HG03103 (cell line): Measurements from ENCODE around the gene FAM168B.
"Not testable (repeated sequence)": the region's sequence is repeated elsewhere in the genome, so short reads cannot be mapped to it uniquely, and the experiment has no call there.

Experiments
- ATAC-seq: cut with Tn5 transposase; IDR thresholded peaks from one replicate; pipeline ENCODE4 v1.9.1; 2021; ENCODE audit warnings: low read depth; ENCODE audit not compliant: unreplicated experiment

FAM168B gene, protein sequence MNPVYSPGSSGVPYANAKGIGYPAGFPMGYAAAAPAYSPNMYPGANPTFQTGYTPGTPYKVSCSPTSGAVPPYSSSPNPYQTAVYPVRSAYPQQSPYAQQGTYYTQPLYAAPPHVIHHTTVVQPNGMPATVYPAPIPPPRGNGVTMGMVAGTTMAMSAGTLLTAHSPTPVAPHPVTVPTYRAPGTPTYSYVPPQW

DNA sequence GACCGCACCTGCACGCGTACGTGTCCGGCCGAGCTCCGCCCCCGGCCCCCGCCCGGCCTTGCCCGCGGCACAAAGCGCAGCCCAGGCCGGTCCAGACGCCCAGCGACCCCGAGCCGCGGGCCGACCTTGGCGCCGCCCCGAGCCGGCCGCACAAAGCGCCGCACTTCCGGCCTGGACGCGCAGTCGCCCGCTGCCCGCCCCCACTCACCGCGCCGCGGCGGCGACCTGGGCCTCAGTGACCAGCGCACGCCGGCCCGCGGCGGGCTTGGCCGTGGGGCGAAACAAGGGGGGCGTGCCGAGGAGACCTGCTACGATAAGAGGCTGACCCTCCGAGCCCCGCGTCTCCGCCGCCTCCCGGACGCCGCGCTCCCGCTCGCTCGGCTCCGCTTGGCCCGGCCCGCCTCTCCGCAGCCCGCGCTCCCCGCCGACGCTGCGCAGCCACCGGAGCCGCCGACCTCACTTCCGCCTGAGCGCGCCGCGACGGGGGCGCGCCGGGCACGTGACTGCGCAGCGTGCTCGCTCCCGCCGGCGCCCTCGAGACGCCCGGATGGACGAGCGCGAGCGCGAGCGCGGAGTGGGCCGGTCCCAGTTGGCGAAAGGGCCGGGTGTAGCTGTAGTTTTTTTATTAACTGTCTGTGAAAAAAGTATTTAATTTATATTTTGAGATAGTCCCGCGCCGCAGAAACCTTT, at the start of gene FAM168B:
Gene FAM168B, minus strand, starts transcription at position 455 of the 690 bp plus-strand sequence. CDS start 10,814 bp downstream, outside the sequence.
- ATAC-seq = peak; percentile 78

DNA sequence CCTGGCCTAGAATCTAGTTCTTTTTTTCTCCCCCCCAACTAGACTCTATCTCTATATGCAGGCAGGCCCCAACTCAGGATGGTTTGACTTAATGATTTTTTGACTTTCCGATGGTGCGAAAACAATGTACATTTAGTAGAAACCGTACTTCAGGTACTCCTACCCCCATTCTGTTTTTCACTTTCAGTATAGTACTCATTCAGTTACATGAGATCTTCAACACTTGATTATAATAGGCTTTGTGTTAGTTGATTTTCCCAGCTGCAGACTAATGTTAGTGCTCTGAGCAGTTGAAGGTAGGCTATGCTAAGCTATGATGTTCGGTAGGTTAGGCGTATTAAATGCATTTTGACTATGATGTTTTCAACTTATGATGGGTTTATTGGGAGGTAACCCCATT, 49.6 kb upstream of the FAM168B start:
- ATAC-seq = no peak

DNA sequence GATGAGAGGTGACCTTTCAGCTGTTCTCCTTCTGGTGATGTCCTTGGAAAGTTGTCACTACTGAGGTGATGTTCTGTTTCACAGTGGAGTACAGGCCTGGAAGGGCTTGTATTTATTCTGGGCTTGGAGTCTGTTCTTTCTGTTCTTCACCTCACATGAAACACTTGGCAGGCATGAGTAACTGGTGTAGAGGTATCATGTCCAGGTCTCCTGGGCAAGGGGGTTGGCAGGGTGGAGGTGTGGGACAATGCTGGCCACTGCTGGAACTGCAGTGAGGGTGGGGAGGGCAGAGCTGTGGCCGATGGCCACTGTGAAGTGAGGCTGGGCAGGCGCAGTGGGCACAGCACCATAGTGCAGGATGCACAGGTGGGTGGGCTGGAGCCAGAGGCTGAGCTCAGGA, 47.3 kb upstream of the FAM168B start:
- ATAC-seq = no peak

DNA sequence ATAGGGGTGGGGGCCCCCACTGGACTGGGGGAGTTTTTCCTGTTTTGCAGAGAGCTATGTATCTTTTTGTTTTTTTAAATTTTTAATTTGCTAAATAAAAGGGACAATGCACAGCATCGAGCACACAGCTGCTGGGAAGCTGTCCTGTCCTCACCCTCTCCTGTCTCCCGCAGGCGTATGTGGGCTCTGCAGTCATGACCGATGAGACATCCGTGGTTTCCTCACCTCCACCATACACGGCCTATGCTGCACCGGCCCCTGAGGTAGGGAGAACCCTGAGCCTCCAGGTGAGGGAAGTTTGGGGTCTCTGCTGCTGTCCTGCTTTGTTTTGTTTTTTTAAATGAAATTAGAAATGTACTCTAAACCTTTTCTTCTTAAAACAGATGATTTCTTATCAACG, 39.5 kb upstream of the FAM168B start:
- ATAC-seq = no peak

DNA sequence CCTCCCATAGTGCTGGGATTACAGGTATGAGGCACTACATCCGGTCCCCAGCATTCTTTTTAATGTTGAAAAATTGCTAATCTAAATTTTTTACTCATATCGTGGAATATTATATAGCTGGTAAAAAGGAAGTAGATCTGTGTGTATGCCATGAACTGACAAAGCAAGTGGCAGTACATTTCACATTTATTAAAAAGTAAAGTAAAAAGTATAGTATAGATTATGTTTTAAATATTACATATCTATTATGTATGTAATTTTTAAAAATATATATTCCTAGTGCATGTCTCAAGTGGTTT, 37.0 kb upstream of the FAM168B start:
- no peak for ATAC-seq

DNA sequence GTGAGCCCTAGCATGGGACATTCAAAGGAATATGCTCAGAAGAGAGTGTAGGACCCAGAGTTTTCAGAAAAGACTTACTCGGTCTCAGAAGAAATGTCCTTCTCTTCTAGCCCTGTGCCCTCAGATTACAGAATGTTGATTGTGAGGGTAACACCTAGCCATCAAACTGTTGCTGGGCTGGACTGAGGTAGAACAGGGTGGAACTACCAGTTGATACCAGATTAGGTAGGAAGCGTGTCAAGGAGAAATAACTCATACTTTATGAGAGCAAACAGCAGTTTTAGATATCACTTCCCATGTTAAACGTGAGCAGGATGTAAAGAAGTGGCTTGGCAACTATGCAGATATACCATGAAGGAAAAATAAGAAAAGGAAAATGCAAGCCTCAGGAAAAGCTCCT, 34.7 kb upstream of the FAM168B start:
- no peak for ATAC-seq

DNA sequence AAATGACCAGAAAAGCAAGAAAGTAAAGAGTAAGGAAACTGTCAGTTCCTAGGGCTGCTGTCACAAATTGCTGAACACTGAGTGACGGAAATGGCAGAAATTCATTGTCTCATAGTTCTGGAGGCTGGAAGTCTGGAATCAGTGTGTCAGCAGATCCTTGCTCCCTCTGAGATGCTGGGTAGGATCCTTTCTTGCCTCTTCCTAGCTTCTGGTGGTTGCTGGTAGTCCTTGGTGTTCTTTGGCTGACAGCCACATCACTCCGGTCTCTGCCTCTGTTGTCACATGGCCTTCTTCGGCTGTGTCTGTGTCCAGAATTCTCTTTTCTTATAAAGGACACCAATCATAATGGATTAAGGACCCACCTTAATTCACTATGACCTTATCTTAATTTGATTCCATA, 33.8 kb upstream of the FAM168B start:
- no peak for ATAC-seq

DNA sequence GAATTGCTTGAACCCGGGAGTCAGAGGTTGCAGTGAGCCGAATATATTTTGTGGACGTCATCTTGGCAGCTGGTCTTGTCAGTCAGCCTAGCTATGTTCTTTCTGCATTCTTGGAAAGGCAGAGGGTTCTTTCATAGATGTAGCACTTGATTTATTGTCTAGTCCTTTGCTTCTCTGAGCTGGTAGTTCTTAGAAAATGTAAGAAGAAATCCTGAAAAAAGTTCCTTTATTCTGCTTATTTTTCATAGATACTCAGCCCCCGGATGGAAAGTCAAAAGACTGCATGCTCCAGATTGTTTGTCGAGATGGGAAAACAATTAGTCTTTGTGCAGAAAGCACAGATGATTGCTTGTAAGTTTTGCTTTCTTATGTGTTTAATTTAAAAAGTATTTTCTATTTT, 33.2 kb upstream of the FAM168B start:
- ATAC-seq = no peak

DNA sequence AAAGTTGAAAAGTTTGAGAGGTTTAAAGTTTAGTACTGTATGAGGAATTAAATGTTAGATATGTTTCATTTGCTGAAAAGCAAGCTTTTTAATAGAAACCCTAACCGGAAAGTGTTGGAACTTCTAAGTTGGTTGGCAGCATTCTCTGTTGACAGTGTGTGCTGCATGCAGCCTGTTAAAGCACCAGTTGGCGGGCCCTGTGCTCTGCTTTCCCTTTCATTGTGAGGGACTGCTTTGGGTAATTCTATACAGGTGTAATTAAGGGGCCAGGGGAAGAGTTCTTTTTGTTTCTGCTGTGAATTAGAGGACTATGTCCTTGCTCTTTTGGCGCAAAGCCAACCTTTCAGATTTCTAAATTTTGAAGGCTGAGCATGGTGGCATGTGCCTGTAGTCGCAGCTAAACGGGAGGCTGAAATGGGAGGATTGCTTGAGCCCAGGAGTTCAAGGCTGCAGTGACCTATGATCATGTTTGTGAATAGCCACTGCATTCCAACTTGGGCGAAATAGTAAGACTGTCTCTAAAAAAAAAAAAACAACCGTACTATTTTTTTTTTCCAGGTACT, 32.0 kb upstream of the FAM168B start:
- ATAC-seq = no peak

DNA sequence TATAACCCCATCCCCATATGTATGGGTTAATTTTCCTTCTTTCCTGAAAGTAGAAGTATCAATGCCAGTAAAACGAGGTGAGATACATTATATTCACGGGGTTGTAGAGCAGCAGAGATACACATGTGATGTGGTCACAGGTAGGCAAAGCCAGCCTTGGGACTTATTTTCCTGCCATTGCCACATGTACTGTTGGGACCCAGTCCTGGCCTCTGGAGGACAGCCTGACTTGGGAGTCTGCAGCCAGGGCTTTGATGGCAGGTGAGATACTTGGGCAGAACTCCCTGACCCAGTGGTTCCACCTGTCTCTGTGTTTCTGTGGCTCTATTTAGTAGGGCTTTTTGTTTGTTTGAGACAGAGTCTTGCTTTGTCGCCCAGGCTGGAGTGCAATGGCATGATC, 29.9 kb upstream of the FAM168B start:
- ATAC-seq = no peak

DNA sequence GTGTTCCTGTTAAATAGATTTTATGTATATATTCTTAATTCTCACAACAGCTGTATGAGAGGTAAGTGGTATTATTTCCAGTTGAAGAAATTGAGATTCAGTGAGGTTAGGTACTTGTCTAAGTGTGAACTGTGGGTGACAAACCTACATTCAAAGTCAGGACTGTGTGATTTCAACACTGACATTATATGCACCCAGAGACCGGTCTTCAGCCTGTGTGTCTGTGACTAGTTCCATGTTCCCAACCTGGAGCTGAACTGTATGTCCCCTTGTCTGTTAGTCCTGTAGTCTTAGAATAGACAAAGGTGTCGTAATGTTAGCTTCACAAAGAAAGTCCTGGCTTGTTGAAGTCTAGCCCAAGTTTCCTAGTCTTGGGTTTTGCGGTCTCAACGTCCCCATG, 29.2 kb upstream of the FAM168B start:
- ATAC-seq = no peak

DNA sequence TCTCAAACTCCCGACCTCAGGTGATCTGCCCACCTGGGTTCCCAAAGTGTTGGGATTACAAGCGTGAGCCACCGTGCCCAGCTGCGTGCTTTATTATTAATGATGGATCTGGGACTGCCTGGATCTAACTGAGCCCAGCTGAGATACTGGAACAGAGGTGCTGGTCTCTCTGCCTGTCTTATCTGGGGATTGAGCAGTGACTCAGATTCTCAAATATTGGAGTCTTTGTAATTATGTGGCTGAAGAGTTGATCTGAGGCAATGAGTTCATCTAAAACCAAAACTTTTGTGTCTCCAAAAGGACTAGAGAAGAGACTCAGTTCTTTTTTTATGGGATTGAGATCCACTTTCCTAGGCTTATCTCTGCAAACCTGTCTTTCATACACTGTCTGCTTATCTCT, 28.2 kb upstream of the FAM168B start:
- no peak for ATAC-seq

DNA sequence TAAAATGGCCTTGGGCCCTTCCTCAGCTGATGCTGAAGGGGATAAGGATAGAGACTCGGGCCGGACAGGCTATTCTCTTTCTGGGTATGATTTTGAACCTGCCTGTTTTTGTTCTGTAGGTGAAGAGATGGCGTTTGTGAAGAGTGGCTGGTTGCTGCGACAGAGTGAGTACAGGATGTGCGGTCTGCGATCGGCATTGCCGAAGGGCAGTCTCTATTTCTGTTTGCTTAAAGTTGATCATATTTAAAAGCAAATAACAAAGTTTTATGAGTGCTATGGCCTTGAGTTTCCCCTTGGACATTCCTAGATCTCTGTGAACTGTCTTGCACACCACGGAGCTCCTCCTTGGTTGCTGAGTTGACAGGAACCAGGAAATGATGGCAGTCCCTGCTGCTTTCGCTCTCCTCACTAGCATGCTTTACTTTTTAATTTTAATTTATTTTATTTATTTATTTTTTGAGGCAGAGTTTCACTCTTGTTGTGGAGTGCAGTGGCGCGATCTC, 27.6 kb upstream of the FAM168B start:
- no peak for ATAC-seq

DNA sequence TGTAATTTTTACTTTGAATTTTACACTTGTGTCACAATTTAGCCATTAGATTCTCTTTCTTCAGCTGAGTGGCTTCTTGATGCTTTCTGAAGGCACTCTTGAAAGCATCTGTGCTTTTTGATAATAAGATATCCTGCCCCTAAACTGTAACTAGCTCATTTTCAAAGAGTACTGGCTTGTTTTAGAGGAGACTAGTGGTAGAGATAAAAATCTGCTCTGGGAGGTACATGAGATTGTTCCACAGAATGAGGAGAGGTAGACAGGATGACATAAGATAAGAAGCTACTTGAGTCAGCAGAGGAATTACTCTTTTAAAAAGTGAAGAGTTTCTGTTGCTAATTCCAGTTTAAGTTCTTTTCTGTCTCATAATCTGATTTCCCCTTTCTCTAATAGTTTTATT, 22.5 kb upstream of the FAM168B start:
- no peak for ATAC-seq

DNA sequence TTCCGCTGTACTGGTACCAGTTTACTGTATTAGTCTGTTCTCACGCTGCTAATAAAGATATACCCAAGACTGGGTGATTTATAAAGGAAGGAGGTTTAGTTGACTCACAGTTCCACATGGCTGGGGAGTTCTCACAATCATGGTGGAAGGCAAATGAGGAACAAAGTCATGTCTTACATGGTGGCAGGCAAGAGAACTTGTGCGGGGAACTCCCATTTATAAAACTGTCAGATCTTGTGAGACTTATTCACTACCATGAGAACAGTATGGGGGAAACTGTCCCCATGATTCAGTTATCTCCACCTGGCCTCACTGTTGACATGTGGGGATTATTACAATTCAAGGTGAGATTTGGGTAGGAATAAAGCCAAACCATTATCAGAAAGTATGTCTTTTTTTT, 21.7 kb upstream of the FAM168B start:
- not testable (repeated sequence) for ATAC-seq

DNA sequence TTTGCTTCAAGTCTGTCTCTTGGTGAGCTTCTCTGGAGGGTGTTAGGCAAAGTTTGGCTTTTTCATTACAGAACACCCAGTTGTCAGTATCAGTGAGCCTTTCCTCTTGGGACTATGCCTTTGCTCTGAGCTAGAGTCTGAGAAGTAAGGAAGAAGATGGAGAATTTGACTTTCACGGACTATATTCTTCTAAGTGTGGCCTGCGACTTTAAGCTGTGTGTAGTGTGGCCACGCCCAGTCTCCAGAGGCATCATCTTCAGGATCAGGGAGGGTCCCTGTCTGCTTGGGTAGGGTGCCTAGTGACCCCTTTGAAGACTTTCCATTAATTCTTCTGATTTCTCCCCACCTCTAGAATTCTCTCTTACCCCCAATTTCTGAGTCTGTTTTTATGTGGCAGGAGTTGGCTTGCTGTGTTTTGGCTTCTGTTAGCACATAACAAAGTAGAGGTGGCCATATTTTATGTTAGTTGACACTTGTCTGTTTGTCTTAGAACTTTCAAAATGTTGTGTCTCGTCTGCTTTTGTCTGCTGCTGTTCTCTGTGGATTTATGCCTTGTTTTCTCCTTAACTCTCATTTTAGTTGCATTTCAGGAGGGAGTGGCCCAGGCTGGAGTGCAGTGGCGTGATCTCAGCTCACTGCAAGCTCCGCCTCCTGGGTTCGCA, 20.4 kb upstream of the FAM168B start:
- no peak for ATAC-seq

DNA sequence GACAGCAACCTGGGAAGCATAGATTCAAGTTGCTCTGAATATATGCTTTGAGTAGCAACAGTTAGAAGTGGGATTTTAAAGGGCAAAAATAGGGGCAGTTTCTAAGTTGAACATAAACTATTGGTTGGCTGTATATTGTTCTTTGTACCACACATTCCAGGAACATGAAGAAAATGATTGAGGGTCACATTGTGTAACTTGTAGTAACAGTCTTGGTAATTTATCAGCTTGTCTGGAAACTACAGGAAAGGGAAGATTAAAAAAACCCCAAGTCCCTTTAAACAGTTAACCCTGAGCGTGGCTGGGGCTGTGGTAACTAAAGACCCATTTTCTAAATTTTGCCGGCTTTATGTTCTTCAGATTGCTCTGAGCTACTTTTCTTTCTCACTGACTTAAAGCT, 19.3 kb upstream of the FAM168B start:
- ATAC-seq = no peak

DNA sequence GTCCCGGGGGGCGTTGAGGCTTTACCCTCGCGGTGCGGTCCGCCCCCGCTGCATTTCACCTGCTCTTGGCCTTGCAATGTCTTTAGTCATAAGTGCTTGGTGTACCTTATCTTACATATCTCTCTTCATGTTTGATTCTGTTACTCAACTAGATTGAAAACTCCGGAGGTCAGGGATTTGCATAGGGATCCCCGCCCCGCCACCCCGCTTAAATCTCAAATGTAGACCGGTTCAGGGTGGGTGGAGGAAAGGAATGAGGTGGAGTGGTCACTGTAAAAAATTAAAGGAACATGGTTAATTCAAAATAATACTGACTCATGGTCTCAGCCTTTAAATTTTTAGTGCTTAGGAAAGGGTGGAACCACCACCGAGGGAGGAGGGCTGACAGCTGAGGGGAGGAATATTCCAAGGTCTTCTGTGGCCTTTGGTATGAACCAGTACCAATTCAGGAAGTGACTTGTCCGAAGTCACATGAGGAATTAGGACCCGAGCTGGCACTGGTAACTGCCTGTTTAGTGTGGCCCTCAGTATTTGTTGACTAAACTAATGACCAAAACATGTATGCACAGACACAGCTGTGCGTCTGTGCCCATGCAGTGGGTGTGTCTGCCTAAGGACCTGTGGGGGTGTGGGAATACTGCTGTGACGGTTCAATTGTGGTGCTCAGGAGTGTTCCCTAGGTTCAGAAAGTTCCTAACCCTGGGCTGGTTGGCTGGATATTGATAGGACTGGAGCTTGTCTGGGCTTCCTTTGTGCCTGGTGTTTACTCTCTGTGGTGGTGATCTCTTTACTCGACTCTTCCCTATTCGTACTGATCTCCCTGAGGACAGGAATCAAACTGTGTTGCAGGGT, 12.9 kb upstream of the FAM168B start:
- peak; percentile 37 for ATAC-seq

DNA sequence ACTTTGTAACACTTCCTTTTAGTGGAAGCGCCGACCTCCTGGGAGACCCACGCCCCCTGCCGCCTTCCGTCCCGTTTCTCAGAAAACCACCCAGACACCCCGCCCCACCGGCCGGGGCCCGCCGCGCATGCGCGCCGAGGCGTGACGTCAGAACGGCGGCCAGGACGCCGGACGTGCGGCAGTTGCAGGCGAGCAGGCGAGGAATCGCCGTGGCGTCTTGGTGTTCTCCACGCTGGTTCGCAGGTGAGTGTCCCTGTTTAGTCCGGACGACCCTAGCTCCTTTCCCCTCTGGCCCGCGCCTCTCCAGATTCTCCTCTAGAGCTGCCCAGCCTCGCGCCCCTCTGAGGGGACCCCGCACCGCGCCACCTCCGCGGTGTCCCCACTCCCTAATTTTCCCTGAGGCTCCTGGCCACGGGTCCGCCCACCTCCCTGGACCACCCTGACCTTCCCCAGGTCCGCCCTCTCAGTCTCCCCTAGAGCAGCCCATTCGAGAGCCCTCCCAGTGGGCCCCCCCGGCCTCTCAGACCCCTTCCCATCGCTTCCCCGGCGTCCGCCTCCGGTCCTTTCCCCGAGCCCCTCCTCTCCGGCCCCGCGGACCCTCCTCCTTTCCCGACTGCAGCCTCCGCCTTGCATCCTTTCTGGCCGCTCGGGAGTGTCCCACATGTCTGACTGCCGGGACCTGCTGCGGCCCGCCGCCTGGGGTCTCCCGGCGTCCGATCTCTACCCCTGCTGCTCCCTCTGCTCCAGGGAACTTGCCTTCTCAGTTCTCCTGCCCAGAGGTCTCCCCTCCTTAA, 12.1 kb upstream of the FAM168B start, which contains the start of gene PLEKHB2:
Gene PLEKHB2, plus strand, starts transcription at position 181 of the 794 bp plus-strand sequence. CDS start 15,606 bp downstream, outside the sequence.
- ATAC-seq = peak; percentile 61
